ENCODE data around the gene TBCK.

TBCK gene

GRCh38 chr4:106258145-106259045 is 57.6 kb downstream of the TBCK start:
- CTCF ChIA-PET = interaction anchor here (0.9 to 1.2 kb wide), 2 partner anchors 9 to 20 kb away, joined by 3 read pairs; no protein-coding TSS in a partner anchor
- H3K36me3 ChIP-seq (ENCODE audit: control insufficient read depth in 4 of 4, insufficient read depth in 4 of 4, low read length in 3 of 4) = peaks cover 8 to 20% (median 17%) of the 10 kb centered on the region in 4 experiments
- no peaks in the 10 kb centered on the region for H3K27me3 ChIP-seq (replicated peaks in 2 of 5; ENCODE audit: control insufficient read depth in 4 of 5, insufficient read depth in 5 of 5, low read length in 4 of 5)
- 100% methylated on average over 1 of the region's 4 CpGs for WGBS (ENCODE audit: insufficient coverage)
- no peak for DNase-seq
- no peak overlapping the region for H3K27ac ChIP-seq (ENCODE audit: insufficient read depth in 1 of 2, low read depth in 1 of 2, low read length in 2 of 2, poor library complexity in 1 of 2, severe bottlenecking in 2 of 2)
- peaks cover 0 to 4% (median 0%) of the 10 kb centered on the region in 5 experiments for H3K9me3 ChIP-seq (ENCODE audit: control extremely low read depth in 1 of 5, control insufficient read depth in 4 of 5, insufficient read depth in 2 of 5, low read depth in 1 of 5, low read length in 4 of 5)
- POLR2A ChIA-PET = no interaction called here
- no peaks in the 10 kb centered on the region for H3K4me1 ChIP-seq (ENCODE audit: control extremely low read depth in 1 of 4, control insufficient read depth in 4 of 4, insufficient read depth in 4 of 4, low read length in 3 of 4)
- H3K4me3 ChIP-seq (ENCODE audit: control insufficient read depth in 1 of 7, extremely low read depth in 1 of 7, insufficient read depth in 4 of 7, low read depth in 2 of 7, low read length in 6 of 7) = no peak overlapping the region

GRCh38 chr4:106256190-106256589 is 59.8 kb downstream of the TBCK start:
- no peaks in the 10 kb centered on the region for H3K4me1 ChIP-seq (ENCODE audit: control extremely low read depth in 1 of 4, control insufficient read depth in 4 of 4, insufficient read depth in 4 of 4, low read length in 3 of 4)
- H3K9me3 ChIP-seq (ENCODE audit: control extremely low read depth in 1 of 5, control insufficient read depth in 4 of 5, insufficient read depth in 2 of 5, low read depth in 1 of 5, low read length in 4 of 5) = peaks cover 0 to 4% (median 0%) of the 10 kb centered on the region in 5 experiments
- H3K27ac ChIP-seq (ENCODE audit: insufficient read depth in 1 of 2, low read depth in 1 of 2, low read length in 2 of 2, poor library complexity in 1 of 2, severe bottlenecking in 2 of 2) = no peak overlapping the region
- H3K4me3 ChIP-seq (ENCODE audit: control insufficient read depth in 1 of 7, extremely low read depth in 1 of 7, insufficient read depth in 4 of 7, low read depth in 2 of 7, low read length in 6 of 7) = no peak overlapping the region
- ChIA-PET POLR2A (no interaction called here), CTCF (interaction anchor here (0.7 to 1.2 kb wide), 2 partner anchors 9 to 28 kb away, joined by 3 read pairs; no protein-coding TSS in a partner anchor)
- over 99% methylated on average over 8 of the region's 10 CpGs for WGBS (ENCODE audit: insufficient coverage)
- H3K27me3 ChIP-seq (replicated peaks in 2 of 5; ENCODE audit: control insufficient read depth in 4 of 5, insufficient read depth in 5 of 5, low read length in 4 of 5) = no peaks in the 10 kb centered on the region
- peaks cover 8 to 20% (median 17%) of the 10 kb centered on the region in 4 experiments for H3K36me3 ChIP-seq (ENCODE audit: control insufficient read depth in 4 of 4, insufficient read depth in 4 of 4, low read length in 3 of 4)
- DNase-seq = no peak

GRCh38 chr4:106255195-106255594 is 60.8 kb downstream of the TBCK start:
- POLR2A ChIA-PET = no interaction called here
- no peak for DNase-seq
- Histone ChIP-seq H3K27me3 (replicated peaks in 2 of 5; ENCODE audit: control insufficient read depth in 4 of 5, insufficient read depth in 5 of 5, low read length in 4 of 5) (no peaks in the 10 kb centered on the region), H3K36me3 (ENCODE audit: control insufficient read depth in 4 of 4, insufficient read depth in 4 of 4, low read length in 3 of 4) (peaks cover 8 to 23% (median 18%) of the 10 kb centered on the region in 4 experiments), H3K9me3 (ENCODE audit: control extremely low read depth in 1 of 5, control insufficient read depth in 4 of 5, insufficient read depth in 2 of 5, low read depth in 1 of 5, low read length in 4 of 5) (peaks cover 0 to 4% (median 0%) of the 10 kb centered on the region in 5 experiments), H3K27ac (ENCODE audit: insufficient read depth in 1 of 2, low read depth in 1 of 2, low read length in 2 of 2, poor library complexity in 1 of 2, severe bottlenecking in 2 of 2) (no peak overlapping the region), H3K4me3 (ENCODE audit: control insufficient read depth in 1 of 7, extremely low read depth in 1 of 7, insufficient read depth in 4 of 7, low read depth in 2 of 7, low read length in 6 of 7) (no peak overlapping the region), H3K4me1 (ENCODE audit: control extremely low read depth in 1 of 4, control insufficient read depth in 4 of 4, insufficient read depth in 4 of 4, low read length in 3 of 4) (no peaks in the 10 kb centered on the region)
- WGBS (ENCODE audit: insufficient coverage) = 100% methylated on average over 5 of the region's 8 CpGs
- CTCF ChIA-PET = interaction anchor here (1.2 kb wide), 1 partner anchor 8 kb away, joined by 3 read pairs; no protein-coding TSS in a partner anchor

- ChIA-PET POLR2A (no interaction called here), CTCF (interaction anchor here (1.0 kb wide), 1 partner anchor 10 kb away, joined by 5 read pairs; no protein-coding TSS in a partner anchor)
- no peaks in the 10 kb centered on the region for H3K27me3 ChIP-seq (replicated peaks in 2 of 5; ENCODE audit: control insufficient read depth in 4 of 5, insufficient read depth in 5 of 5, low read length in 4 of 5)
- WGBS (ENCODE audit: insufficient coverage) = no CpG with 5 or more reads among the region's 4 CpGs
- no peak overlapping the region for H3K27ac ChIP-seq (ENCODE audit: insufficient read depth in 1 of 2, low read depth in 1 of 2, low read length in 2 of 2, poor library complexity in 1 of 2, severe bottlenecking in 2 of 2)
- H3K4me1 ChIP-seq (ENCODE audit: control extremely low read depth in 1 of 4, control insufficient read depth in 4 of 4, insufficient read depth in 4 of 4, low read length in 3 of 4) = no peaks in the 10 kb centered on the region
- DNase-seq = no peak
- peaks cover 0 to 4% (median 0%) of the 10 kb centered on the region in 5 experiments for H3K9me3 ChIP-seq (ENCODE audit: control extremely low read depth in 1 of 5, control insufficient read depth in 4 of 5, insufficient read depth in 2 of 5, low read depth in 1 of 5, low read length in 4 of 5)
- no peak overlapping the region for H3K4me3 ChIP-seq (ENCODE audit: control insufficient read depth in 1 of 7, extremely low read depth in 1 of 7, insufficient read depth in 4 of 7, low read depth in 2 of 7, low read length in 6 of 7)
- H3K36me3 ChIP-seq (ENCODE audit: control insufficient read depth in 4 of 4, insufficient read depth in 4 of 4, low read length in 3 of 4) = peaks cover 12 to 29% (median 22%) of the 10 kb centered on the region in 4 experiments
Measured at GRCh38 chr4:106253364-106254129, 62.5 kb downstream of the TBCK start.

- no peaks in the 10 kb centered on the region for H3K27me3 ChIP-seq (replicated peaks in 2 of 5; ENCODE audit: control insufficient read depth in 4 of 5, insufficient read depth in 5 of 5, low read length in 4 of 5)
- H3K4me3 ChIP-seq (ENCODE audit: control insufficient read depth in 1 of 7, extremely low read depth in 1 of 7, insufficient read depth in 4 of 7, low read depth in 2 of 7, low read length in 6 of 7) = no peak overlapping the region
- H3K4me1 ChIP-seq (ENCODE audit: control extremely low read depth in 1 of 4, control insufficient read depth in 4 of 4, insufficient read depth in 4 of 4, low read length in 3 of 4) = no peaks in the 10 kb centered on the region
- peaks cover 4 to 28% (median 7%) of the 10 kb centered on the region in 4 experiments for H3K36me3 ChIP-seq (ENCODE audit: control insufficient read depth in 4 of 4, insufficient read depth in 4 of 4, low read length in 3 of 4)
- no peaks in the 10 kb centered on the region for H3K9me3 ChIP-seq (ENCODE audit: control extremely low read depth in 1 of 5, control insufficient read depth in 4 of 5, insufficient read depth in 2 of 5, low read depth in 1 of 5, low read length in 4 of 5)
- POLR2A ChIA-PET = no interaction called here
- CTCF ChIA-PET = interaction anchor here (0.9 to 1.4 kb wide), 2 partner anchors 8 to 10 kb away, joined by 3 to 4 read pairs; no protein-coding TSS in a partner anchor
- DNase-seq = no peak
- H3K27ac ChIP-seq (ENCODE audit: insufficient read depth in 1 of 2, low read depth in 1 of 2, low read length in 2 of 2, poor library complexity in 1 of 2, severe bottlenecking in 2 of 2) = no peak overlapping the region
Measured at GRCh38 chr4:106247600-106247999, 68.4 kb downstream of the TBCK start.

GRCh38 chr4:106246441-106246840 is 69.6 kb downstream of the TBCK start:
- ChIA-PET CTCF (no interaction called here), POLR2A (no interaction called here)
- Histone ChIP-seq H3K27ac (ENCODE audit: insufficient read depth in 1 of 2, low read depth in 1 of 2, low read length in 2 of 2, poor library complexity in 1 of 2, severe bottlenecking in 2 of 2) (no peak overlapping the region), H3K9me3 (ENCODE audit: control extremely low read depth in 1 of 5, control insufficient read depth in 4 of 5, insufficient read depth in 2 of 5, low read depth in 1 of 5, low read length in 4 of 5) (no peaks in the 10 kb centered on the region), H3K4me1 (ENCODE audit: control extremely low read depth in 1 of 4, control insufficient read depth in 4 of 4, insufficient read depth in 4 of 4, low read length in 3 of 4) (no peaks in the 10 kb centered on the region), H3K36me3 (ENCODE audit: control insufficient read depth in 4 of 4, insufficient read depth in 4 of 4, low read length in 3 of 4) (peaks cover 4 to 31% (median 7%) of the 10 kb centered on the region in 4 experiments), H3K27me3 (replicated peaks in 2 of 5; ENCODE audit: control insufficient read depth in 4 of 5, insufficient read depth in 5 of 5, low read length in 4 of 5) (no peaks in the 10 kb centered on the region), H3K4me3 (ENCODE audit: control insufficient read depth in 1 of 7, extremely low read depth in 1 of 7, insufficient read depth in 4 of 7, low read depth in 2 of 7, low read length in 6 of 7) (no peak overlapping the region)
- no peak for DNase-seq
- WGBS (ENCODE audit: insufficient coverage) = no CpG with 5 or more reads among the region's 1 CpG

Data from common myeloid progenitor, CD34-positive (primary cell).